Measurements from ENCODE around the gene SKIC2.

DNA sequence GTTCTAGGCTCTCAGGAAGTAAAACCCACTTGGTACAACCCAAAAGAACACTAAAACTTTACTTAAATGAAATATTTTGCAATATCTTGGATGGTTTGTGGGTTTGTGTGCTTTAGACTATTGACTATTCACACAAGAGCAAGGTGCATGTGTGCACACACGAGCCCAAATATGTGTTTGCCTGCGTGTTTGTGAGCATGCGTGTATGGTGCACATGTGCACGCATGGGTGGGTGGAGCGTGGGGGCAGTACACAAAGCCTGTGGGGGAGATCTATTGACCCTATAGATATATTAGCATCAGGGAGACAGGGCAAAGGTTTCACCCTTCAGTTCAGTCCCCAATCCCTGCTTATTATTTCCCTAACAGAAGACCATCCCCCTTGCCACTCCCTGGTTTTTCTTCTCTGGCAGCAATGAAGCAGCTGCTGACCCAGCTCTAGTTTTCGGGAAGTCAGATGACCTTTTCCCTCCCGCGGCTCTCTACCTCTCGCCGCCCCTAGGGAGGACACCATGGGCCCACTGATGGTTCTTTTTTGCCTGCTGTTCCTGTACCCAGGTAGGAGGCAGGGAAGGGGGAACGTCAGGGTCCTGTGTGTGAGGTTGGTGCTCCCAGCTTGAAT, 31.6 kb upstream of the SKIC2 start, which contains the start of gene C2:
- TF ChIP-seq CTCF (IDR thresholded peaks at IDR 0.05) (no peak), POLR2AphosphoS5 (IDR thresholded peaks at IDR 0.05) (no peak), POLR2A (IDR thresholded peaks at IDR 0.05) (no peak)
